Kidney (tissue), 14 donors: Measurements from ENCODE around the gene WDR54. TPM values are rescaled to one million over a fixed set of nuclear protein-coding genes. Genes with fewer than 3 reads are reported as not detected.
A peak's percentile ranks its signal among the peaks of the same experiment; 100 is the strongest.

Source experiments
- DNase-seq, 5 donors: peaks; one replicate each; pipeline ENCODE4 v3.0.0-alpha.2; 2013 to 2020
- FAIRE-seq: peaks from 2 replicates; lab custom pipeline; 2012; peaks lifted over from hg19 to GRCh38; lab: Jason Lieb, UNC
- H3K27ac ChIP-seq, 2 donors: one replicate each; pipeline ENCODE4 v1.7.0; 2013; ENCODE audit warnings: low read depth in 2 of 2, low read length in 2 of 2, inconsistent platforms in 1 of 2
- H3K27me3 ChIP-seq: one replicate; pipeline ENCODE4 v1.7.1; 2013; ENCODE audit warnings: low read length, inconsistent platforms; ENCODE audit not compliant: control insufficient read depth, insufficient read depth
- H3K36me3 ChIP-seq, 3 donors: one replicate each; pipeline versions ENCODE4 v1.7.0 to v1.7.1; 2013; ENCODE audit warnings: low read length in 3 of 3, control low read depth in 1 of 3, inconsistent platforms in 1 of 3; ENCODE audit not compliant: insufficient read depth in 3 of 3, control insufficient read depth in 2 of 3
- H3K4me1 ChIP-seq, 3 donors: one replicate each; pipeline versions ENCODE4 v1.7.0 to v1.7.1; 2013; ENCODE audit warnings: low read length in 3 of 3, inconsistent platforms in 1 of 3, low read depth in 1 of 3; ENCODE audit not compliant: control insufficient read depth in 2 of 3, insufficient read depth in 2 of 3
- H3K4me3 ChIP-seq, 3 donors: one replicate each; pipeline versions ENCODE4 v1.7.0 to v1.8.1; 2013; ENCODE audit warnings: low read length in 3 of 3, control low read depth in 1 of 3, inconsistent platforms in 1 of 3
- H3K9ac ChIP-seq, 3 donors: one replicate each; pipeline versions ENCODE4 v1.7.0 to v1.7.1; 2013; ENCODE audit warnings: low read length in 3 of 3, control low read depth in 1 of 3, inconsistent platforms in 1 of 3
- H3K9me3 ChIP-seq, 3 donors: one replicate each; pipeline versions ENCODE4 v1.7.0 to v1.7.1; 2013; ENCODE audit warnings: low read length in 3 of 3, control low read depth in 1 of 3, inconsistent platforms in 1 of 3; ENCODE audit not compliant: control insufficient read depth in 2 of 3, insufficient read depth in 1 of 3
- intact Hi-C: fragments of 100-400 bp; cut with DNase I; formaldehyde crosslinking; loops from one replicate; pipeline ENCODE4 v1.11.1; 2022
- polyA plus RNA-seq: library from polyadenylated mRNA; stranded (reverse); fragments of 350-450 nt; fragmentation: Illumina TruSeq; extraction: RNeasy Lipid Tissue Mini Kit (QIAGEN cat#74804); gene quantifications from one replicate; pipeline ENCODE4 v1.2.3, GENCODE V29; 2014; ENCODE audit warnings: low read depth, low replicate concordance; ENCODE audit not compliant: insufficient read depth
- total RNA-seq: library from RNA; stranded (reverse); fragmentation: NEBNext Ultra II Directional; extraction: Animal tissue kit (Norgen Biotek cat#: 25700); gene quantifications from one replicate; pipeline ENCODE4 v1.2.1, GENCODE V29; 2021
- TF ChIP-seq, protein P1 (sequence below): IDR thresholded peaks from 3 replicates; pipeline ENCODE4 v1.5.1; 2012; ENCODE audit warnings: mild to moderate bottlenecking, moderate library complexity, borderline replicate concordance; ENCODE audit not compliant: insufficient read depth; ENCODE audit errors: extremely low read depth
- donor health status: control.
- donor health status: control.
- donor health status: control.
- donor health status: control.
- donor health status: control.
- donor health status: DM: yes; HTN: yes; CAD: no.
- donor health status: Normal renal cell carcinoma (clear cell type).

The WDR54 gene
- total and polyA plus RNA-seq, 2 donors from 2014 or later: 23.3 to 37.6 TPM

- Histone ChIP-seq H3K4me1 (peaks cover 0 to 11% (median 3%) of the 10 kb centered on the region in 3 donors), H3K9me3 (no peaks in the 10 kb centered on the region), H3K27me3 (no peaks in the 10 kb centered on the region), H3K4me3 (no peak overlapping the region), H3K9ac (no peak overlapping the region), H3K36me3 (peaks cover 0 to 22% (median 15%) of the 10 kb centered on the region in 3 donors), H3K27ac (no peak overlapping the region)
- no peak for FAIRE-seq
- intact Hi-C loops: no loop called here
- TF ChIP-seq, protein P1, sequence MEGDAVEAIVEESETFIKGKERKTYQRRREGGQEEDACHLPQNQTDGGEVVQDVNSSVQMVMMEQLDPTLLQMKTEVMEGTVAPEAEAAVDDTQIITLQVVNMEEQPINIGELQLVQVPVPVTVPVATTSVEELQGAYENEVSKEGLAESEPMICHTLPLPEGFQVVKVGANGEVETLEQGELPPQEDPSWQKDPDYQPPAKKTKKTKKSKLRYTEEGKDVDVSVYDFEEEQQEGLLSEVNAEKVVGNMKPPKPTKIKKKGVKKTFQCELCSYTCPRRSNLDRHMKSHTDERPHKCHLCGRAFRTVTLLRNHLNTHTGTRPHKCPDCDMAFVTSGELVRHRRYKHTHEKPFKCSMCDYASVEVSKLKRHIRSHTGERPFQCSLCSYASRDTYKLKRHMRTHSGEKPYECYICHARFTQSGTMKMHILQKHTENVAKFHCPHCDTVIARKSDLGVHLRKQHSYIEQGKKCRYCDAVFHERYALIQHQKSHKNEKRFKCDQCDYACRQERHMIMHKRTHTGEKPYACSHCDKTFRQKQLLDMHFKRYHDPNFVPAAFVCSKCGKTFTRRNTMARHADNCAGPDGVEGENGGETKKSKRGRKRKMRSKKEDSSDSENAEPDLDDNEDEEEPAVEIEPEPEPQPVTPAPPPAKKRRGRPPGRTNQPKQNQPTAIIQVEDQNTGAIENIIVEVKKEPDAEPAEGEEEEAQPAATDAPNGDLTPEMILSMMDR: no peak
- DNase-seq: no peak
Observed at GRCh38 chr2:74378007-74378406, 43.5 kb upstream of the WDR54 start.

DNA sequence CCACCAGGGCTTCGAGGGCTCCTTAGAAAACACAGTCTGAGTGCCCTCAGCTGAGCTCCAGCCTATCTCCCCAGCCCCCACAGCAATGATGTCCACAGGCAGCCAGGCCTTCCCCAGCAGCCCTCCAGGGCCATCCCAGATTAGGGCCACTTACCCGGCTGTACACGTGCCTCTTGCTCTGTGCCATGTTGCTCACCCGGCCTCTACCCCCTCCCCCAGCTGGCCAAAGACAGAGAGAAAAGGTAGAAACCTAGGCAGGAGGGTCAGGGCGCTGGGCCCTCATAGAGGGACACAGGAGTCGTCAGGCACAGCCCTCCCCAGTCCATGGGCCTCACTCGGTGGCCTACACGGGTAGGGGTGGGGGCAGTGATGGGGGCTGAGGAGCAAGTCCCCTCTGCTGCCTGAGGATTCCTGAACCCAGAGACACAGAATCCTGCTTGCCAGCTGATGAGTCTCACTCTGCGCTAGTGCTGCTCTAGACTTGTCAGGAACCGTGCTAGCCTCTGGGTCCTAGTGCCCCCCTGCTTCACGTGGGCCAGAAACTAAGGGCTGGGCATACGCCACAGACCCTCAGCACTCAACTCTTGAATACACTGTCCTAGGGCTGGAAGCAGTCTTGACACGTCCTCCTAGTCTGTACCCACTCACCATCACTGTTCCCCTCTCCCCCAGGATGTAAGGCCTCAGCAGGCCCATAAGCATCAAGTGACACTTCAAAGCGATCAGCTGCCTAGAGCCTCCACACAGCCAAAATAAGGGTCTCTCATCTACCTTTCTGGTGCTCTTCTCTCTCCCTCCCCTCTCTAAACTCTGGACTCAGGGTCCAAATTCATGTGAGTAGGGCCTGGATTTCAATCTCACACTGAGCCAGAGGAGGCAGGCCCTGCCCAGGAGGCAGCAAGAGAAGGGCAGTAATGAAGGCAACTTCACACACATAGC lies 41.4 kb upstream of the WDR54 start, which contains the start of gene DCTN1:
Gene DCTN1 (minus strand): TSS at position 461 of the 939 bp plus-strand sequence. CDS start 274 bp downstream, at position 187.
- TF ChIP-seq, protein P1: no peak
- FAIRE-seq: no peak
- Histone ChIP-seq H3K27me3 (no peaks in the 10 kb centered on the region), H3K4me3 (peak within 1 kb of the TSS in 2 of 3 donors; percentile 30 to 35), H3K9me3 (no peaks in the 10 kb centered on the region), H3K27ac (no peak within 1 kb of the TSS), H3K4me1 (peaks cover 0 to 8% (median 3%) of the 10 kb centered on the region in 3 donors), H3K36me3 (peaks cover 0 to 22% (median 15%) of the 10 kb centered on the region in 3 donors), H3K9ac (peak within 1 kb of the TSS in 2 of 3 donors; percentile 5 to 60)
- intact Hi-C loops: no loop called here
- peak; percentile 55 to 86 (median 71) for DNase-seq

GRCh38 chr2:74381751-74382150 lies 39.8 kb upstream of the WDR54 start:
- H3K36me3 ChIP-seq: peaks cover 0 to 15% (median 11%) of the 10 kb centered on the region in 3 donors
- no peak overlapping the region for H3K9ac ChIP-seq
- H3K4me1 ChIP-seq: peaks cover 0 to 8% (median 3%) of the 10 kb centered on the region in 3 donors
- H3K9me3 ChIP-seq: no peaks in the 10 kb centered on the region
- no peaks in the 10 kb centered on the region for H3K27me3 ChIP-seq
- TF ChIP-seq, protein P1: no peak
- FAIRE-seq (no peak), DNase-seq (no peak)
- intact Hi-C loops: no loop called here
- no peak overlapping the region for H3K4me3 ChIP-seq
- H3K27ac ChIP-seq: no peak overlapping the region
